ENCODE results near the gene CCDC69. TPM values are rescaled to one million over a fixed set of nuclear protein-coding genes. Genes with fewer than 3 reads are reported as not detected.
"Not testable (repeated sequence)": the region's sequence is repeated elsewhere in the genome, so short reads cannot be mapped to it uniquely, and the experiment has no call there.

CCDC69 gene
- total RNA-seq, 1 donor from 2014 or later, result 21.5 TPM

DNA sequence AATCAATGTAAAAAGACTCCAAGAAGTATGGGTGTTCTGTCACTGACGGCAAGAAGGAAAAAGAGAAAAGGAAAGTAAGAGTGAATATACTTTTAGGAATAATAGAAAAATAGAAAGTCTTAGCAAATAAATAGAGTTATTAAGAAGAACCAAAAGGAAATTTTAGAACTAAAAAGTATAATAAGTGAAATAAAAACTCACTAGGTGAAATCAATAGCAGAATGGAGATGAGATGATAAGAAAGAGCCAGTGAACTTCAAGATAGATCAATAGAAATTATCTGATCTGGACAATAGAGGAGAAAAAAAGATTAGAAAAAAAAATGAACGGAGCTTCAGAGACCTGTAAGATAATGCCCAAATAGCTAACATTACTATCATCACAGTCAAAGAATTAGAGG is 34.7 kb downstream of the CCDC69 start:
- DNase-seq, result no peak

- no peak for DNase-seq
Observed at GRCh38 chr5:151186538-151186937, 37.4 kb downstream of the CCDC69 start.

- no peak for DNase-seq
Observed at GRCh38 chr5:151186052-151186451, 37.8 kb downstream of the CCDC69 start.

DNA sequence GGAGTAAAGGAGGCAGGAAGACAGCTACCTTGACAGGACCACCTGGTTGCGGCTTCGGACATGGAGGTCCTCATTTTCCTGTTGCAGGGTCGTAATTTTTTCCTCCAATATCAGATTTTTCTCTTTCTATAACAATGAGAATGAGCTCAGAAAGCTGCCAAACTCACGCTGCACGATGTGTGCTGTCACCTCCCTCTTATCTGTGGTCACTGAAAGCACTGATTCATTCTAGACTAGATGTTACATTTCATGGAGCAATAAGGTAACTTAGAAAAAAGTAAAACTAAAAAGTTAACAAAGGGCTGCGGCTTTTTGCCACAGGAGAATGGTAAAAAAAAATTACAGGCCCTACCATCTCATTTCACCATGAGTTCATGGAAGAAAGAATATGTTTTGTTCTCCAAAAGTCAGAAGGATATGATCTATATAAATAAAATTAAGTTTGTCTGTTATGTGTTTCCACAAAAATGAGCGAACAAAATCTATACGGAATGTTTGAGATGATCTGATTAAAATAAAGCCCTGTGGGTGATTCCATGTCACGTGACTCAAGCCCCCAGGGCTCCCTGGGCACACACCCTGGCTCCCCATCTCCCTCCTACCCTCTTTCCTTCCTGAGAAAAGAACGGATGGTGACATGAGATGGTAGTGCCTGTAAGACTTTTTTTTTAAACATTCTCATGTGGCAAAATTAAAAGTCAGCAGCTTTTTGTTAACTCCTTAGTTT is 39.4 kb downstream of the CCDC69 start:
- DNase-seq, result no peak

DNA sequence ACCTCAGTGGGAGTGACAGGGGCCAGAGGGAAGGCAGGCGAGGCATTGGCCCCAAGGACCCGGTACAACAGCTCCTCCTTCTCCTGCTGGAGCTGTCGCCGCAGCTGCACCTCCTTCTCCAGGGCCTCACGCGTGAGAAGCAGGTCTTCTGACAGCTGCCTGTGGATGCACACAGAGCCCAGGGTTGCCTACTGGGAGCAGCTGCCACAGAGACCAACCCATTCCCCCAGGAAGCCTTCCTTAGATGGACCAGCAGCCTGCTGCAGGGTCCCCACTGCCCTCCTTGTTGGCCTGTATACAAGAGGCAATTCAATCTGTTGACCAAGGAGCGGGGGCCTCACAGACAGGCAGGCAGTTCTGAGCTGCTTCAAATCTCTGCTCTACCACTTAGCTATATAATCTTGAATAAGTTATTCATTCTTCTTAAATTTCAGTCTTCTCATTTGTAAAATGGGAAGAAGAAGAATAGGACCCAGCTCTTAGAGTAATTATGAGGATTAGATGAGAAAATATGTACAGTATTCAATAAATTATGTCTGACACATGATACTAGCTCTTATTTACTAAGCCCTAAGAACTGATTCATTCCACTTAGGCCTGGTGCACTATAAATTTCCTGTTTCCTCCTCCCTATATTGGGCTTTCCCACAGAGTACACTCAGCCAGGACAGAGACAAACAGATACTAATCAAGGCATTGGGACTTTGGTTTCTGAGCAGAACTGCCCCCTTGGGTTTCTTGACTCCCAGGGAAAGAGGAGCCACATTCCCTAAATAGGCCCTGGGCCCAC is 40.2 kb downstream of the CCDC69 start:
- DNase-seq, result peak; percentile 84

DNA sequence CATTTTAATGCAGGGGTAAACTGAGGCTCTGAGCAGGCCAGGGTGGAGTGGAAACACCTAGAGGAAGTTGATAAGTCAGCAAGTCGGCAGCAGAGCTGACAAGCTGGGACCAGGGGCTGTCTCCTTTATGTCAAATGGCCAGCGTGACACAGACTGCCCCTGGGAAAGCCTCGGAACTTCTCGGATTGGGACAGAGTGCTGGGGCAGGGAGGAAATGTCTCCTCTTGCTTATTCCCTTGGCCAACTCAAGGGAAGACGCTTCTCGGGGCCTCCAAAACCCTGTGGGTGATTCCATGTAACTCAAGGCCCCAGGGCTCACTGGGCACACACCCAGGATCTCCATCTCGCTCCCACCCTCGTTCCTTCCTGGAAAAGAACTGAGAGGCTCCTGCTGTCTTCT is 40.9 kb downstream of the CCDC69 start:
- DNase-seq, result no peak

DNA sequence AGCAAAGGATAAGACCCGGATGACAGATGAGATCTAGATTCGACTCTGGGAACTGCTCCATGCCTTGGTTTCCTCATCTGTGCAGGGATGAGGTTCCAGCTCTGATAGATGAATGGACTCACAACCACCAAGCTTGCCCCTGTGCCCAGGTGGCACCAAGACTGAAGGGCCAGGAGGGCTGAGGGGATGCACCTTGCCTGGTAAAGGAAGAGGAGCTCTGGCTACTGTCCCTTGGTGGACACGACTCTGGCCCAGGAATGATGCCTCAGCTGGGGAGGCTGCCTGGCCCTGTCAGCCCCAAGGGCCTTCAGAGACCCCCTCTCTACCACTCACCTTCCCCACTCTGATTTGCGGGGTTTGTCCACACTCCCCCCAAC is 41.4 kb downstream of the CCDC69 start:
- no peak for DNase-seq

- no peak for DNase-seq
Observed at GRCh38 chr5:151181818-151182523, 41.9 kb downstream of the CCDC69 start.

GRCh38 chr5:151180291-151180690 is 43.6 kb downstream of the CCDC69 start:
- no peak for DNase-seq

GRCh38 chr5:151179489-151179840 is 44.4 kb downstream of the CCDC69 start:
- no peak for DNase-seq

DNA sequence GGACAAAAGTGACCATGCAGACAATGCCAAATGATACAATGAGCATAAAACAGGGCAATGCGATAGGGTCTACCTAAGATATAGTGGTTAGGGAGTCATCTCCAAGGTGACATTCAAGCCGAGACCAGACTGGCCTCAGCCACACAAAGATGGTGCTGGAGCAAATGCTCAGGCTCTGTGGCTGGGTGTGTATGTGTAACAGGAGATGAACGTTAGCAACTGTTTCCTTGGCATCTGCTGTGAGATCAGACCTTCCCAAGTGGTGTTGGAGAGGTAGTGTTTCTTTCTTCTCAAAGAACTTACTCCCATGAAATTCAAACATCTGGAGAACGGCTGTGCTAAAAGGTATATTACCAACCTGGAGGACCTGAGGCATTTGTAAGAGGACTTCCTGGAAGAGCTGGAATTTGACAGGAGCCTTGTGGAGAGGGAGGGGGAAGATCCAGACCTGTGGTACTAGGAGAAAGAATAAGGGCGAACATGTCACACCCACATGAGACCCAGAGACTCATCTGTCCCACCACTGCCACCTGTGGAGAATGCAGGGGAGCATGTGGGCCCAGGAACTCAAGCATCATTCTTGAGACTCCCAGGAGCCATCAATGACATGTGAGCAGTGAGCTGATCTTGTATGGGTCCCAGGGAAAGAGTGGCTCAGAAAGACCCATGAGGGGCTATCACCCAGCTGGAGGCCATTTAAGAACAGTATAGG is 45.0 kb downstream of the CCDC69 start:
- peak; percentile 65 for DNase-seq

DNA sequence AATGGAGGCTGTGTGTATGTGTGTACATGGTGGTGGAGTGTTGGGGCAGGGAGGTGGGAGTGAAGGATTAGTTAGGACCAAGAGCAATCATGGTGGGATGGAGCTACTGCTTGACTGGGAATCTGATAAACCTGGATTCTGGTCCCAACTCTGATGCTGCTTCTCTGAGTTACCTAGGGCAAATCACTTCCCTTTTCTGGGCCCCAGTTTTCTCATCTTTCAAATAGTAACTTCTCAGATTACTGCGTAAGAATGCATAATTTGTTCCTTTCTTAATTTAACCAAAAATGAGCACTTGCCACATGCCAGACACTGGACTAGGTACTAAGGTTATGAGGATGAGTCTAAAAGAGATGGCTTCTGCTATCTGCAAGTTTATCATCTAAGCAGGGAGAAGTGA is 45.5 kb downstream of the CCDC69 start:
- DNase-seq, result no peak

DNA sequence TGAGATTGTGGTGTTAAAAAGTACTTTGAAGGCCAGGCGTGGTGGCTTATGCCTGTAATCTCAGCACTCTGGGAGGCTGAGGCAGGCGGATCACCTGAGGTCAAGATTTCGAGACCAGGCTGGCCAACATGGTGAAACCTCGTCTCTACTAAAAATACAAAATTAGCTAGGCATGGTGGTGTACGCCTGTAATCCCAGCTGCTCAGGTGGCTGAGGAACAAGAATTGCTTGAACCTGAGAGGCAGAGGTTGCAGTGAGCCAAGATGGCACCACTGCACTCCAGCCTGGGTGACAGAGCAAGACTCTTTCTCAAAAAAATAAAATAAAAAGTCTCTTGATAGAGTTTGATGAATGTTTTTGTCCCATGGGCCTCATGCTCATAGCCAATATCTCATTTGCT is 47.6 kb downstream of the CCDC69 start:
- not testable (repeated sequence) for DNase-seq

DNA sequence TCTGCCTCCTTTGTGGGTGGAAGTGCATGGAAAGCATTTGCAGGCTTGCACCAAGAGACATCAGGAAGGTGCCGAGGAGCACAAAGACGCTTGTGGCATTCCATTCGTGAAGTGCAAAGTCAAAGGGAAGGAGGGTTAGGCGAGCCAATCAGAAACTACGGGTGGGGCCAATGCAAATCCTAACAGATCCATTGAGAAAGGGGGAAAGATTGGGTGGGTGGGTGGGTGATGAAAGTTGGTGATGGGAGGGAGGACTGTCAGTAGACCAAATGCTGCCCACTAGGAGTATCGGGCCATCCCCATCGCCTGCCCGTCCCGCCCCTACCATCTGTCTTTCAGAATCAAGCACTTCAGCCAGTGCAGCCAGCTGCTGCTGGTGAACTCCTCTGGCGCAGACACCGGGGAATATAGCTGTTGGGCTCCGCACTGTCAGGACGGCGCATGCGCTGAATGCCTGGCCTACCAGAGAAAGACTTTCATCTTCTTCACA is 49.2 kb downstream of the CCDC69 start:
- DNase-seq, result peak; percentile 74

GRCh38 chr5:151173711-151174611 is 49.9 kb downstream of the CCDC69 start:
- no peak for DNase-seq

- DNase-seq, result no peak
Observed at GRCh38 chr5:151171529-151171928, 52.4 kb downstream of the CCDC69 start.

- no peak for DNase-seq
Observed at GRCh38 chr5:151168602-151169344, 55.1 kb downstream of the CCDC69 start.

DNA sequence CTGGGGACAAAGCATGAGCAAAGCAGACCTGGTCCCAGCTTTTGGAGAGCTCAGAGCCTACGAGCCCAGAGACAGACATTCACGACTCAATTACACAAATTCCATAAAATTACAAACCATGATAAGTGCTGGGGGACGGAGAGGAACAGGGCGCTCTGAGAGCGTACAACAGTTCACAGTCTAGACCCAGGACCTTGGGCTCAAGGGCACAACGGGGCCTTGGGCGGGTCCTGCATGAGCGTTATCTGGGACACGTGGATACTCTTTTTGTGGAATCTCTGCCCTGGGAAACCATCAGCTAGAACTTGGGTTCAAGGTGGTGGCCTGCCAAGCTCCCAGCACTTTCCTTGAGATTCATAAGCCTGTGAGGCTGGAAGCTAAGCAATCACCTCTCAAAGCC is 56.9 kb downstream of the CCDC69 start:
- DNase-seq, result no peak

DNA sequence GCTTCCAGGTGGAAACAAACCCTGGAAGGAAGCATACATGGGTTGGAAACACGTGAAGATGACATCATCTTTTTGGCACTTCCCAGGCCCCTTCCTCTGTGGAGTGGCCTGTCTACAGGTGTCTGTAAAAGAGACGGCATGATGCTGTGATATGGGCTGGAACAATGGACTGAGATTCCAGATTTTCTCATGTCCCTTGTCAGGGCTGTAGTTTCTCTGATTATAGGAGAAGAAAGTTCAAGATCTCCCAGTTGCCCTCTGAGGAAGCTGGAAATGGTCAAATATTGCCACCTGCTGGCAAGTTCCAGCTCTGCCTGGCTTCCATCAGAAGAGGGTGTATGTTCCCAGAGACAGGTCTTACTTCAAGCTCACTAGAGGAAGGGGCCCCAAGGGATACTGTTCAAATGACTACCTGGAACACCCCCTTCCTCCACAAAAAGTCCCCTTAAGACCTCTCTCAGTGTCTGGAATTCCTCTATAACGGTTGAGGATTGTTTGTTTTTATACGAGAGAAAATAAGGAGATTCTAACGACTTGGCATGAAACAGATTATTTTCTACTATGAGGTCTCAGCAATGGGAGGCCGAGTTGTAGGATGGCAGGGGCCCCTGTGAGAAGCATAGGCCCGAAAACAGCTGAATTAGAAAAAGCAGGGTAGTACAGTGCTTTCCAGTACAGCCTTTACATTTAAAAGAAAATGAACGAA is 59.1 kb downstream of the CCDC69 start:
- DNase-seq, result peak; percentile 91

DNA sequence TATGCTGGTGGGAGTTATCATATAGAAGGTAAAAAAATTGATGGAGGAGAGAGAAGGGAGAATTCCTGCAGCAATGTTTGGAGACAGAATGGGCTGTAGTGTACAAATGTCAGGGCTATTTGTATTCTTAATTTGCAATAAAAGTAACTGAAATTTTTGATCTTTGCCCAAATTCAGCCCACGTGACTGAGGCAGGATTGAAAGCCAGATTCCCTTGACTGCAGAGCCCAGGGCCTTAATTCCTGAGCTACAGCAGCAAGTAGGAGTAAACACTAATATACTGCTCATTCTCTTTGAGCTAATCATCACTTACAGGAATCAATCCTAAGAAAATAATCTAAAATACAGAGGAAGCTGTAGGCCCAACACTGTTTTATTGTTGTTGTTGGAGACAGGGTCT is 61.1 kb downstream of the CCDC69 start:
- no peak for DNase-seq

Data from tongue (tissue), 2 donors.